ENCODE measurements around the gene NUP160. TPM values are rescaled to one million over a fixed set of nuclear protein-coding genes. Genes with fewer than 3 reads are reported as not detected.

NUP160 gene
- total RNA-seq, 1 experiment from 2014 or later: 53.8 TPM

GRCh38 chr11:47784785-47785381, 63.3 kb downstream of the NUP160 start:
- no peaks in the 10 kb centered on the region for H3K27me3 ChIP-seq (ENCODE audit: insufficient read depth, low read length)
- H3K4me1 ChIP-seq (ENCODE audit: control insufficient read depth in 1 of 2, insufficient read depth in 2 of 2, low read length in 2 of 2): no peaks in the 10 kb centered on the region
- no peak overlapping the region for H3K9ac ChIP-seq (ENCODE audit: low read length)
- H3K27ac ChIP-seq (ENCODE audit: low read depth, low read length): no peak overlapping the region
- intact Hi-C loops (cut with micrococcal nuclease): no loop called here
- H3K4me3 ChIP-seq (replicated peaks in 1 of 2; ENCODE audit: low read depth in 1 of 2, low read length in 2 of 2): no peak overlapping the region
- no peaks in the 10 kb centered on the region for H3K9me3 ChIP-seq (ENCODE audit: control insufficient read depth in 1 of 2, insufficient read depth in 1 of 2, low read depth in 1 of 2, low read length in 2 of 2)
- no peak for ATAC-seq
- BruUV-seq (replicated peaks): no TSS peak
- DNase-seq (ENCODE audit: low read depth, low spot score): no peak
- no peaks in the 10 kb centered on the region for H3K79me2 ChIP-seq (ENCODE audit: insufficient read depth, low read length)
- POLR2A ChIA-PET: no interaction called here
- CTCF ChIA-PET: interaction anchor here (0.6 kb wide), 1 partner anchor 22 kb away, joined by 5 read pairs; no protein-coding TSS in a partner anchor
- peaks cover 44 to 46% of the 10 kb centered on the region in 2 experiments for H3K36me3 ChIP-seq (ENCODE audit: control insufficient read depth in 1 of 2, insufficient read depth in 2 of 2, low read length in 2 of 2)
- no peaks in the 10 kb centered on the region for H3K9me2 ChIP-seq (ENCODE audit: insufficient read depth)
- TF ChIP-seq RAD21 (IDR thresholded peaks at IDR 0.05; ENCODE audit: low read depth) (no peak), CEBPB (IDR thresholded peaks at IDR 0.05; ENCODE audit: low read depth) (no peak), POLR2AphosphoS5 (IDR thresholded peaks at IDR 0.05; ENCODE audit: low read depth, low read length) (no peak), JUND (IDR thresholded peaks at IDR 0.05) (no peak), ELF1 (IDR thresholded peaks at IDR 0.05; ENCODE audit: borderline replicate concordance, low read depth) (no peak), POLR2A (IDR thresholded peaks at IDR 0.05; ENCODE audit: borderline replicate concordance, extremely low read depth, insufficient read depth, insufficient read length) (no peak), REST (IDR thresholded peaks at IDR 0.05; ENCODE audit: low read depth) (no peak), SP1 (IDR thresholded peaks at IDR 0.05; ENCODE audit: low read depth) (no peak)
- RAD21 ChIA-PET (ENCODE audit: low non-redundant PET in 1 of 2, low total read pairs in 2 of 2, uncharacterized antibody in 2 of 2, unreplicated experiment in 2 of 2): no interaction called here
- no peak overlapping the region for H3K4me2 ChIP-seq (ENCODE audit: low read length)
- no peaks in the 10 kb centered on the region for H4K20me1 ChIP-seq (ENCODE audit: insufficient read depth)
- H2AFZ ChIP-seq (ENCODE audit: low read depth, low read length, poor library complexity, severe bottlenecking): no peak overlapping the region
